HG03378 (cell line): ENCODE results near the gene NECTIN1.

Experiments used
- ATAC-seq: cut with Tn5 transposase; IDR thresholded peaks from one replicate; pipeline ENCODE4 v1.9.1; 2021; ENCODE audit warnings: mild to moderate bottlenecking, moderate library complexity; ENCODE audit not compliant: unreplicated experiment

The NECTIN1 gene

GRCh38 chr11:119734788-119735187 lies 5.8 kb upstream of the NECTIN1 start:
- ATAC-seq = no peak

GRCh38 chr11:119730789-119731386 lies 1.9 kb upstream of the NECTIN1 start:
- ATAC-seq = no peak

GRCh38 chr11:119729951-119730613 lies 1.1 kb upstream of the NECTIN1 start:
- no peak for ATAC-seq

- ATAC-seq = peak; percentile 19
Measured at GRCh38 chr11:119729581-119729927, 554 bp upstream of the NECTIN1 start.

- no peak for ATAC-seq
Measured at GRCh38 chr11:119728211-119728626, 781 bp downstream of the NECTIN1 start.

- ATAC-seq = no peak
Measured at GRCh38 chr11:119727523-119728151, 1.4 kb downstream of the NECTIN1 start.

GRCh38 chr11:119726585-119727522 lies 2.1 kb downstream of the NECTIN1 start:
- ATAC-seq = no peak

GRCh38 chr11:119726150-119726553 lies 2.8 kb downstream of the NECTIN1 start:
- ATAC-seq = no peak

- ATAC-seq = no peak
Measured at GRCh38 chr11:119724956-119725355, 4.0 kb downstream of the NECTIN1 start.

GRCh38 chr11:119723952-119724325 lies 5.1 kb downstream of the NECTIN1 start:
- ATAC-seq = no peak

- ATAC-seq = no peak
Measured at GRCh38 chr11:119723243-119723951, 5.6 kb downstream of the NECTIN1 start.

- ATAC-seq = no peak
Measured at GRCh38 chr11:119722281-119722794, 6.7 kb downstream of the NECTIN1 start.

- no peak for ATAC-seq
Measured at GRCh38 chr11:119721129-119722120, 7.6 kb downstream of the NECTIN1 start.

- ATAC-seq = no peak
Measured at GRCh38 chr11:119720311-119720913, 8.6 kb downstream of the NECTIN1 start.

- ATAC-seq = no peak
Measured at GRCh38 chr11:119717839-119718534, 11.0 kb downstream of the NECTIN1 start.

GRCh38 chr11:119716582-119717498 lies 12.2 kb downstream of the NECTIN1 start:
- ATAC-seq = no peak

- ATAC-seq = no peak
Measured at GRCh38 chr11:119714590-119714989, 14.4 kb downstream of the NECTIN1 start.
